ENCODE results near the gene ENAH. TPM values are rescaled to one million over a fixed set of nuclear protein-coding genes. Genes with fewer than 3 reads are reported as not detected.

ENAH gene
- total RNA-seq, 1 experiment from 2014 or later = 285 TPM

GRCh38 chr1:225572422-225572821, 80.5 kb downstream of the ENAH start:
- no peak for DNase-seq
- no peak overlapping the region for H3K4me3 Mint-ChIP-seq
- H3K4ac ChIP-seq (ENCODE audit: low read depth, low read length) = no peak overlapping the region
- no peaks in the 10 kb centered on the region for H3K9me3 Mint-ChIP-seq
- H2BK120ac ChIP-seq (ENCODE audit: low read depth, low read length, poor library complexity, severe bottlenecking) = no peak overlapping the region
- no peak overlapping the region for H2BK12ac ChIP-seq (ENCODE audit: insufficient read length, low read depth, low read length)
- no peak overlapping the region for H3K9ac ChIP-seq (ENCODE audit: extremely low read depth, insufficient read length, low read length)
- H3K27ac ChIP-seq (ENCODE audit: insufficient read length, low read depth, low read length) = no peak overlapping the region
- no peak overlapping the region for H3T11ph ChIP-seq (ENCODE audit: low read length)
- H3K56ac ChIP-seq (ENCODE audit: insufficient read length, low read depth, low read length) = no peak overlapping the region
- H3K27ac Mint-ChIP-seq = 0 out of 7 replicates have a peak overlapping the region, but pooled peaks of 1 of the 3 experiments have one; percentile 72
- no peak overlapping the region for H2AFZ ChIP-seq (ENCODE audit: low read length)
- no peak overlapping the region for H4K91ac ChIP-seq (ENCODE audit: insufficient read length, low read depth, low read length)
- H3K4me1 Mint-ChIP-seq = peaks cover 48 to 51% of the 10 kb centered on the region in 2 experiments
- H2BK5ac ChIP-seq (ENCODE audit: insufficient read length, low read length) = no peak overlapping the region
- peaks cover 0 to 4% (median 3%) of the 10 kb centered on the region in 3 experiments; a peak in 4 of 7 replicates for H3K36me3 Mint-ChIP-seq (ENCODE audit: insufficient read depth in 1 of 3, low read depth in 3 of 3)
- no peaks in the 10 kb centered on the region for H3K27me3 Mint-ChIP-seq (ENCODE audit: low read depth)
- H3K14ac ChIP-seq (ENCODE audit: insufficient read depth, low read length) = no peak overlapping the region
- WGBS (ENCODE audit: extremely low coverage, insufficient read length, low lambda C conversion rate) = no CpG with 5 or more reads among the region's 3 CpGs
- no peak overlapping the region for H4K5ac ChIP-seq (ENCODE audit: insufficient read length, low read depth, low read length)
- no peak overlapping the region for H3K23ac ChIP-seq (ENCODE audit: insufficient read length, low read depth, low read length)
- H2AK5ac ChIP-seq (ENCODE audit: insufficient read length, low read length) = no peak overlapping the region
- no peak overlapping the region for H4K8ac ChIP-seq (replicated peaks; ENCODE audit: insufficient read length, low read depth, low read length)
- no peak overlapping the region for H2BK20ac ChIP-seq (ENCODE audit: low read depth, low read length, poor library complexity, severe bottlenecking)
- H3K4me2 ChIP-seq (ENCODE audit: insufficient read depth, insufficient read length, low read length) = no peak overlapping the region
- H3K18ac ChIP-seq (ENCODE audit: insufficient read length, low read depth, low read length) = no peak overlapping the region
- H3K23me2 ChIP-seq (ENCODE audit: insufficient read length, low read depth, low read length, poor library complexity, severe bottlenecking) = no peaks in the 10 kb centered on the region
- H2BK15ac ChIP-seq (ENCODE audit: low read depth, low read length) = no peak overlapping the region
- H3K79me2 ChIP-seq (ENCODE audit: insufficient read depth, low read length) = peaks cover 50% of the 10 kb centered on the region
- no peaks in the 10 kb centered on the region for H3K27me3 ChIP-seq (ENCODE audit: insufficient read depth, low read length)
- H4K20me1 ChIP-seq (ENCODE audit: control insufficient read depth, insufficient read depth, insufficient read length) = no peaks in the 10 kb centered on the region
- H3K9me3 ChIP-seq (ENCODE audit: control insufficient read depth, low read depth, low read length) = no peaks in the 10 kb centered on the region
- H3K4me1 ChIP-seq (ENCODE audit: insufficient read depth, low read length) = peaks cover 2% of the 10 kb centered on the region; the same call in 1 of the 2 replicates
- H3K79me1 ChIP-seq (ENCODE audit: insufficient read depth, low read depth, low read length, poor library complexity, severe bottlenecking) = peaks cover 13% of the 10 kb centered on the region
- TF ChIP-seq CTCF (conservative IDR thresholded peaks at IDR 0.05) = no peak
